Esophagus squamous epithelium (tissue), 4 donors: ENCODE data around the gene TMEM256.

Source experiments
- POLR2A ChIP-seq, 4 donors: fragments of 450-650 bp; IDR thresholded peaks; one replicate each; pipeline ENCODE4 v1.6.1; 2017; ENCODE audit warnings: antibody characterized with exemption in 4 of 4, mild to moderate bottlenecking in 4 of 4, moderate library complexity in 3 of 4
- TF ChIP-seq, protein P1 (sequence below), 6 experiments: fragments of 450-650 bp in 4 of 6; fragments of 200-600 bp in 2 of 6; sonication (generic) in 2 of 6; IDR thresholded peaks; one replicate each; pipeline ENCODE4 v1.5.1; 2016 to 2019; ENCODE audit warnings: antibody characterized with exemption in 6 of 6, mild to moderate bottlenecking in 4 of 6, moderate library complexity in 4 of 6

DNA sequence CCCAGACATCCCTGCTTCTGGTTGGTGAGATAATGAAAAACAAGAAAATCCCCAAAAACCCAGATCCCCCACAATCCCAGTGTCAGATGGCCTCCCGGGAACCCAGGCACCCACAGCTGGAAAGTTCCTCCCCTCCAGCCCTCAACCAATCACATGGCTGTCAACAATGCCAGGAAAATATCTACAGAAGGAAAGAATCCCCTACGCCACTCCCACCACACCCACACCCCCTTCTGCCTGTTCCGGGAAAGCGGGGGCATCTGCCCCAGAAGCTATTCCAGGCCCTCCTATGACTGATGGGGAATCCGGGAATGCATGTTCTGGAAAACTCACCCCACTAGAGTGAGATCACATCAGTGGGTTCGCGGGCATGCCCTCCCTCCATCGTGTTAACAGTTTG is 47.1 kb downstream of the TMEM256 start:
- no peak for TF ChIP-seq POLR2A (IDR thresholded peaks at IDR 0.05)
- TF ChIP-seq, protein P1, sequence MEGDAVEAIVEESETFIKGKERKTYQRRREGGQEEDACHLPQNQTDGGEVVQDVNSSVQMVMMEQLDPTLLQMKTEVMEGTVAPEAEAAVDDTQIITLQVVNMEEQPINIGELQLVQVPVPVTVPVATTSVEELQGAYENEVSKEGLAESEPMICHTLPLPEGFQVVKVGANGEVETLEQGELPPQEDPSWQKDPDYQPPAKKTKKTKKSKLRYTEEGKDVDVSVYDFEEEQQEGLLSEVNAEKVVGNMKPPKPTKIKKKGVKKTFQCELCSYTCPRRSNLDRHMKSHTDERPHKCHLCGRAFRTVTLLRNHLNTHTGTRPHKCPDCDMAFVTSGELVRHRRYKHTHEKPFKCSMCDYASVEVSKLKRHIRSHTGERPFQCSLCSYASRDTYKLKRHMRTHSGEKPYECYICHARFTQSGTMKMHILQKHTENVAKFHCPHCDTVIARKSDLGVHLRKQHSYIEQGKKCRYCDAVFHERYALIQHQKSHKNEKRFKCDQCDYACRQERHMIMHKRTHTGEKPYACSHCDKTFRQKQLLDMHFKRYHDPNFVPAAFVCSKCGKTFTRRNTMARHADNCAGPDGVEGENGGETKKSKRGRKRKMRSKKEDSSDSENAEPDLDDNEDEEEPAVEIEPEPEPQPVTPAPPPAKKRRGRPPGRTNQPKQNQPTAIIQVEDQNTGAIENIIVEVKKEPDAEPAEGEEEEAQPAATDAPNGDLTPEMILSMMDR (IDR thresholded peaks at IDR 0.05) = no peak
